Measurements from ENCODE around the gene TECPR1.

GRCh38 chr7:98196706-98197605, 55.1 kb downstream of the TECPR1 start:
- TF ChIP-seq CTCF (IDR thresholded peaks at IDR 0.05) (no peak), POLR2A (IDR thresholded peaks at IDR 0.05) (no peak)
